AG04449 (cell line): Measurements from ENCODE around the gene SYNC.

Experiments used
- CTCF ChIA-PET: fragments of 350-600 bp; formaldehyde crosslinking; extraction: SDS; loops from one replicate; lab custom pipeline; 2021; ENCODE audit warnings: antibody characterized with exemption; lab: Yijun Ruan, JAX
- POLR2A ChIA-PET: fragments of 400-600, 350-600 bp; formaldehyde crosslinking; extraction: SDS; loops from one replicate; lab custom pipeline; 2020; ENCODE audit warnings: antibody characterized with exemption, inconsistent platforms; lab: Yijun Ruan, JAX
- DNase-seq: peaks from one replicate; pipeline ENCODE4 v3.0.0-alpha.2; 2010; ENCODE audit warnings: low read depth, low spot score
- H3K4me3 ChIP-seq: 2 replicates; pipeline ENCODE4 v1.5.1; 2011; ENCODE audit warnings: low read depth, mild to moderate bottlenecking, control low read depth, low read length
- TF ChIP-seq, protein P1 (sequence below): IDR thresholded peaks from one replicate; pipeline ENCODE4 v1.5.1; 2011; ENCODE audit warnings: mild to moderate bottlenecking, moderate library complexity, low read length, control low read depth, inconsistent platforms; ENCODE audit not compliant: insufficient read depth; ENCODE audit errors: missing control alignments

SYNC gene

DNA sequence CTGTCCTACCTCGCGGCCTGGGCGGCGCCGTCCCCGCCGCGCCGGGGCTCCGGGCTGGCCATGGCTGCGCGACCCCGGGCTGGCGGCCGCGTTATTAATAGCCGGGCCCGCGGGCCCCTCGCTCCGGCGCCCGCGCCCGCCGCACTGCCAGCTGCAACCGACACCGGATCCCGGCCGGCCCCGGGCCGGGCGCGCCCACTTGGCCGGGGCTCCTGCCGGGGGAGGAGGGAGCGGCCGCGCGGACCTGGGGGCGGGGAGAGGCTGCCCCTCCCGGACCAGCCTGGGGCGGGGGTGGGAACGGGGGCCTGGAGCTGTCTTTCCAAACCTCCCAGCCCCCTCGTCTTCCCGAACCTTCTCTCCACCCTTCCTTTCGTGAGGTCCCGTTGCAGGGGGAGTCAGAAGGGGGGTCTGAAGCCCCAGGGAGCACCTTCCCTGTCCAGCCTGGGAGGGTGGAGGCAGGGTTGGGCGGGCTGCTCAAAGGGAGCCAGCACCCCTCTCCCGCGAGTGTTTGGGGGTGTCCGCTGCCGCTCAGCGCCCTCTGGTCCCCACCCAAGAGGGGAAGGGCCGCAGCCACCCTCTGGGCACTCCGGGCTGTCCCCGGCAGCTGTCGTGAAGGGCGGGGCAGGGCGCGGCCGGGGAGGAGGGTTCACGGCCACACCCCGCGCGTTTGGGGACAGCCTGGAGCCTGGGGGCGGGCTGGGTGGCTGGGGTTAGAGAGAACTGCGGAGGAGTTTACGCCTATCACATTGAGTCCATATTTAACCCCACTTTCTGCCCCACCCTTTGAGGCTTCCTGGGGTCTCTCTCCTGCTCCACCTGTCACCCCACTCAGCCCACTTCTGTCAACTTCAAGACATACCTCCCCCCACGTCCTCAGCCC lies at the start of gene SYNC:
TSS of gene SYNC (minus strand) at position 172 of the 880 bp plus-strand sequence. CDS start at position 62, 110 bp downstream.
- DNase-seq, result peak; percentile 71
- peak within 1 kb of the TSS; percentile 89 for H3K4me3 ChIP-seq
- CTCF ChIA-PET, result interaction anchor here (0.9 to 15.3 kb wide), 5 partner anchors 9 to 71 kb away, joined by 3 to 299 read pairs (median 19); no protein-coding TSS in a partner anchor
- POLR2A ChIA-PET, result interaction anchor here (0.7 to 3.4 kb wide), 21 partner anchors 8 to 173 kb away, joined by 3 to 20 read pairs (median 4); partner anchors contain the start of gene RBBP4
- TF ChIP-seq, protein P1, sequence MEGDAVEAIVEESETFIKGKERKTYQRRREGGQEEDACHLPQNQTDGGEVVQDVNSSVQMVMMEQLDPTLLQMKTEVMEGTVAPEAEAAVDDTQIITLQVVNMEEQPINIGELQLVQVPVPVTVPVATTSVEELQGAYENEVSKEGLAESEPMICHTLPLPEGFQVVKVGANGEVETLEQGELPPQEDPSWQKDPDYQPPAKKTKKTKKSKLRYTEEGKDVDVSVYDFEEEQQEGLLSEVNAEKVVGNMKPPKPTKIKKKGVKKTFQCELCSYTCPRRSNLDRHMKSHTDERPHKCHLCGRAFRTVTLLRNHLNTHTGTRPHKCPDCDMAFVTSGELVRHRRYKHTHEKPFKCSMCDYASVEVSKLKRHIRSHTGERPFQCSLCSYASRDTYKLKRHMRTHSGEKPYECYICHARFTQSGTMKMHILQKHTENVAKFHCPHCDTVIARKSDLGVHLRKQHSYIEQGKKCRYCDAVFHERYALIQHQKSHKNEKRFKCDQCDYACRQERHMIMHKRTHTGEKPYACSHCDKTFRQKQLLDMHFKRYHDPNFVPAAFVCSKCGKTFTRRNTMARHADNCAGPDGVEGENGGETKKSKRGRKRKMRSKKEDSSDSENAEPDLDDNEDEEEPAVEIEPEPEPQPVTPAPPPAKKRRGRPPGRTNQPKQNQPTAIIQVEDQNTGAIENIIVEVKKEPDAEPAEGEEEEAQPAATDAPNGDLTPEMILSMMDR, result no peak

DNA sequence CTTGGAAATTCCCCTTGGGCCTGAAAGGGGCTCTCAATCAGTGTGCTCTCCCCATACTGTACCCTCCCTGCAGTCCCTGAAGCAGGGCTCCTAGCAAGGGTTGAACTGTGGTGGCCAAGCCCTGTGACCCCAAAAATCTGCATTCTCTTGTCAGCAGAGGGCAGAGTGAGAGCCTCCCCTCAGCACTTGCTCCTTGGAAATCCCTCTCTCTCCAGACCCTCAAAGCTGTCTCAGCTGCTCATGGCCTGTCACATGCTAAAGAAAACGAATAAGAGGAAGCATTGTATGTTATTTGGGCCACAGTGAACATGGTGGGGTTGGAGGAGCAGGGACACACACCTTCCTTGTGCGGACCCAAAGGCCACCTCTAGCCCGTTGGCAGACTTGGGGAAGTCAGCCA lies 47.2 kb upstream of the SYNC start:
- POLR2A ChIA-PET, result interaction anchor here (0.6 kb wide), 1 partner anchor 111 kb away, joined by 3 read pairs; no protein-coding TSS in a partner anchor
- no peak for DNase-seq
- TF ChIP-seq, protein P1, result no peak
- CTCF ChIA-PET, result interaction anchor here (1.0 to 1.5 kb wide), 3 partner anchors 10 to 37 kb away, joined by 3 to 6 read pairs (median 6); no protein-coding TSS in a partner anchor
- H3K4me3 ChIP-seq, result no peak overlapping the region

DNA sequence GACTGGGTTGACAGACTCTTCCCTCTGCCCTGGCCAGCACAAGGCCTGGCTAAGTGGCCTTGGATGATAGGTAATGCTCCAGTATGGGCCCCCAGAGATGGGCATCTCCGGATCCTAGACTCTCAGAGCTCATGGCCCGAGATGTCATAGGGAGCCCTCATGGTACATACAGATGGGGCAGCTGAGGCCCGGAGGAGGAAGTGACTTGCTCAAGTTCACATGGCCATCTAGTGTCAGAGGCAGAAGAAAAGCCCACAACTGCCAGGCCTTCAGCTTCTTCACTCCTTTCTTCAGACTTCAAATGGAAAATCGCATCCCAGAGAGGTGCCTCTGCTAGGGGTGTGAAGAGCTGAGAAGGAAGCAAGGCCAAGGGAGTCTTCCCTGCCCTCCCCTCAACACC lies 46.8 kb upstream of the SYNC start:
- ChIA-PET CTCF (interaction anchor here (0.6 to 1.5 kb wide), 4 partner anchors 10 to 81 kb away, joined by 3 to 6 read pairs (median 4); no protein-coding TSS in a partner anchor), POLR2A (no interaction called here)
- no peak for DNase-seq
- H3K4me3 ChIP-seq, result no peak overlapping the region
- TF ChIP-seq, protein P1, result no peak

DNA sequence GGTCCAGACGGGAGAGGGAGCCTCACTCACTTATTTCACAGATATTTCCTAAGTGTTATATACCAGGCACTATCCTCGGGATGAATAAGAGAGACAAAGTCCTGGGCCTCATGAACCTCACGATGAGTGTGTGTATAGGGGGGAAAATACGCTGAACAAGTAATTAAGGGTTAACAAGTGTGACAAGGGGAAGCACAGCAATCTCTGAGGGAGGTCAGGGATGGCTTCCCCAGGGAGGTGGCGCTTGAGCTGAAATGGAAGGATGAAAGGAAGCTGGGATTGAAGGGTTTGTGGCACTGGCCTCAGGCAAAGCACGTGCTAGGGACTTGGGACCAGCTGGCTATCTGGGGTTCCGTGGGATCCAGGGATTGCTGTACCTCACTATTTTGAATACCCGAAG lies 46.4 kb upstream of the SYNC start:
- no peak for DNase-seq
- no peak overlapping the region for H3K4me3 ChIP-seq
- POLR2A ChIA-PET, result no interaction called here
- CTCF ChIA-PET, result interaction anchor here (0.6 to 1.5 kb wide), 4 partner anchors 9 to 81 kb away, joined by 3 to 6 read pairs (median 4); no protein-coding TSS in a partner anchor
- TF ChIP-seq, protein P1, result no peak

DNA sequence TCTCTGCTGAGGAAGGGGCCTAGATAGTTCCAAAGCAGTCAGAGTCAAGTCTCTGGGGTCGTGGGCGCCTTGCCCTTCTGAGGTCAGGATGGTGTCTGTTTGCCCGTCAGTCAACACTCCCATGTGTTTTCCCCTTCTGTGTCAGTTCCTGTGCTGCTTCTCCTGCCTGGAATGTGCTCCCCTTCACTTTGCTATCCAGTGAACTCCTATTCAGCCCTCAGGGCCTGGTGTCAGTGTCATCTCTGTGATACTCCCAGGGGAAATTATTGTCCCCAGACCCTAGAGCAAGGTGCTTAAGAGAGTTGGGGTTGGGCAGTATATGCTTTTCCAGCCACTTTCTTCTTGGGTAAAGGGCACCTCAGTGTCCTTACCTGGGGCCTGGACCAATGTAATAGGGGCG lies 45.8 kb upstream of the SYNC start:
- TF ChIP-seq, protein P1, result no peak
- H3K4me3 ChIP-seq, result no peak overlapping the region
- no peak for DNase-seq
- ChIA-PET POLR2A (no interaction called here), CTCF (interaction anchor here (1.5 kb wide), 1 partner anchor 35 kb away, joined by 6 read pairs; no protein-coding TSS in a partner anchor)

DNA sequence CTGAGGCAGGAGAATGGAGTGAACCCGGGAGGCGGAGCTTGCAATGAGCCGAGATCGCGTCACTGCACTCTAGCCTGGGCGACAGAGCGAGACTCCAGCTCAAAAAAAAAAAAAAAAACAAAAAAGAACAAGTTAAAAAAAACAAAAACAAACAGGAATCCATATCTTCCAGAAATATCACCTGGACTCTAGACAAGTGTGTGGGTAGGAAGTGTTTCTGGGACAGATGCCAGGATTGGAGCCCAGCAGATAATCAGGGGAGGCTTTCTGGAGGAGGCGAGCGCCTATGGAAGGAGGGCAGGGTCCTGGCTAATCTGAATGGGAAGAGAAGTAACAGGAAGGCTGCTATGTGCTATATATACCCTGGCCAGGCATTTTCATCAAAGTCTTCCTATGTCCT lies 43.6 kb upstream of the SYNC start:
- no peak overlapping the region for H3K4me3 ChIP-seq
- ChIA-PET POLR2A (no interaction called here), CTCF (interaction anchor here (1.4 kb wide), 1 partner anchor 27 kb away, joined by 3 read pairs; no protein-coding TSS in a partner anchor)
- no peak for DNase-seq
- TF ChIP-seq, protein P1, result no peak
